IPS-18c (cell line): Measurements from ENCODE around the gene CRYBG2.
"Not testable (repeated sequence)": the region's sequence is repeated elsewhere in the genome, so short reads cannot be mapped to it uniquely, and the experiment has no call there.

ENCODE experiments used
- H3K4me3 ChIP-seq: 2 replicates; pipeline ENCODE4 v1.7.0; 2013; ENCODE audit warnings: low read depth, mild to moderate bottlenecking, low read length, moderate library complexity; ENCODE audit not compliant: insufficient read depth
- H3K9me3 ChIP-seq: one replicate; pipeline ENCODE4 v1.6.1; 2013; ENCODE audit warnings: mild to moderate bottlenecking, low read length, moderate library complexity; ENCODE audit not compliant: control insufficient read depth, insufficient read depth

CRYBG2 gene, protein sequence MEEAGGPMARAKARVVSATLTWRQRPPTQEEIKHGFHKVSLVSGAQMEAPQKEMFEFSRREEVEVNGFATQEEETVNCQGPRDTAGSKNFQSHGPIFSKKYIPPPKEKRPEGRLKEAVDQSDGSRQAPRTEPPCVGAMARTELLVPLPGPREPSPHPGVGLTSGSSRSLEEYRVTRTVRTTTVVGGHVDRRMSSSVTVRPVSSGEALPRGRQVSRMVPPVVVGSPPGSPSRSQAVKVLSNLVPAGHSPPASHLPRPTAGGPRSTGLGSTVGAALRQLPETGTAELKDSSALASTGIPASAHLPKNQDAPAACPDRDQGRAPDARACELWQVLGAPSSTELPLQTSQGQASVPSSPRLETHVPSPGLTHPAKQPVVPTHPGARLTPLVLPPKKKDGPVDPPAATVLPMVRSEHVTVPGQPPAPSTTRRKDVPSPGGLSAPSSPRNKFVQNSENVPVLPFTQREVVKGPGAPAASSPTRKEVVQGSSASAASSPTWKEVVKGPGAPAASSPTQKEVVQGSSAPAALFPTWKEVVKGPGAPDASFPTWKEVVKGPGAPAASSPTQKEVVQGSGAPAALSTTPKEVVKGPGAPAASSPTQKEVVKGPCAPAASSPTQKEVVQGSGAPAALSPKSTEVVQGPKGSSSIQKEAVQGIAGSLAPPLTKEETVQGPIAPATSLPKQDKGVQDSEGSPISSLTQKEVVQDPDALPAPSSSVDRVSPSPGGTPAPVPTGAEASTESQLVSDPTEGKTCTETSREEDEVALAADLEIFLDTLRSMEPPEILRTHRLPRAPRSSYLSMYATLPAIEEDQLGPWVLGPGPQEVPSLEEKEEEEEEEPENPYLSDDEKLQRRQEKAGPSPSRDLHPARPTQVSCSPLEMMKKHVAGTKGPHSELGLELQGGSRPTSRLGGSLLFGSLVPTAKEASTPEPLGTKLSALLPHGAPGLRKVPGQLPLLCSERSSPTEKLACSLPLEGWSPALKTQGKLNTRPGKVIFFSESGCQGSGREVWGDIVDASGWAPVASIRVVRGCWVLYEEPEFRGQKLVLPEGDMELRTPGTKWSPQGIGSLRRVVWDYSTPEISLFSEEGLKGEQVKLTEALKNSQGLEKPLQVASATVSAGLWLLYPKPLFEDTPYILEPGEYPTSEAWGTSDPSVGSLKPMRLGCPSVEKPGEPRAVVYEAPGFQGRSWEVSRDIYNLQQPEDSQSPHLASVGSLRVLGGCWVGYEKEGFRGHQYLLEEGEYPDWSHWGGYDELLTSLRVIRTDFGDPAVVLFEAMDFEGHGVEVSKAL (N-terminal part only)

DNA sequence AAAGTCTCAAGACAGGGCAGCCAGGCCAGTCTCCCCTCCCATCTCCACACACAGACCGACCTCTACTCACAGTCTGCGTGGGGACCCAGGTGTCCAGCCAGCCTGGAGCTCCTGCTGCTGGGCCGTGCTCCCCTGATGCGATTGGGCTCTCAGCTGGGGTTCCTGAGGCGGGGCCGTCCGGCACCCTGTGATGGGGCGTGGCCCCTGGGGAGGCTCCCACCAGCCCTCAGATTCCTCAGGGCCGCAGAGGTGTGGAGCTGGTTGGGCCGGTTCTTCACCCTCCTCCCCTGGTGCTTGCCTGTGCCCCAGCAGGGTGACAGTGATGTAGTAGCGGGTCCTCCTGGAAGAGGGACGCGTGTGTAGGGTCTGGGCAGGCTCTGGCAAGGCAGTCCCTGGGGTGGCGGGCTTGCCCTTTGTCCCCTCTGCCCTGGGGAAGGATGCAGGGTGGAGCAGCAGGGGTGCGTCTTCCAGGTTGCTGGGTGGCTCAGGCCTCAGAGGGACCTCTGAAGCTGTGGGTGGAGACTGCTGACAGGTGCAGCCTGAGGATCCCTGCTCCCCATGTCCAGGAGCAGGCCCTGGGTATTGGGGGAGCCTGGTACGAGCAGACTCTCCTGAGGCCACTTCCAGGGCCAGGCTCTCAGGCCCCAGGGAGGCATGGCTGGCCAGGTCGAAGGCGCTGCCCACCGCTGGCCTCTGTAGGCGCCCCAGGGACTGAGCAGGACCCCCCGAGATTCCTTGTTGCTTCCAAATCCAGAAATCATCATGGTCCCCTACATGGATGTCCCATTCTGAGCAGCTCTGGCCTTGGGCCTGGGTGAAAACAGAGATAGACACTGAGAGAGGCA is at the start of gene CRYBG2:
TSS of gene CRYBG2 (minus strand) at position 155 of the 845 bp plus-strand sequence. CDS start 7,473 bp downstream, outside the sequence.
- peaks cover 2% of the 10 kb centered on the region for H3K9me3 ChIP-seq
- no peak within 1 kb of the TSS for H3K4me3 ChIP-seq

DNA sequence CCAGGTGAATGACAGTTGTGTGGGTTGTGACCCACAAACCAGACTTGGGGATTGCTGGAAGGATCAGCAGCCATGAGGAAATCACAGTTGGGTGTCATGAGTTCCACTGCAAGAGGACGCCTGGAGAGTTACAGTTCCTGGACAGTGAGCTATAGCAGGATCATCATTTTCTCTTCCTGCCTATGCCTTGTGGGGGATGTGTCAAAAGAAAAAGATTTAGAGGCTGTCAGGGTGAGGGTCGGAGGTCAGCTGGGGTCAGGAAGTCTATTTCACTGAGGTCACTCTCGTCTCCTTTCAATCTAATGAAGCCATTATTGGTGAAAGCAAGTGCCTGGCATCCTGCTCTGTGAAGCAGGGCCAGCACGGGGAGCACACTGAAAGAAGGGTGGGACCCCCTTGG is 49.7 kb upstream of the CRYBG2 start:
- H3K4me3 ChIP-seq, result no peak overlapping the region
- no peaks in the 10 kb centered on the region for H3K9me3 ChIP-seq

DNA sequence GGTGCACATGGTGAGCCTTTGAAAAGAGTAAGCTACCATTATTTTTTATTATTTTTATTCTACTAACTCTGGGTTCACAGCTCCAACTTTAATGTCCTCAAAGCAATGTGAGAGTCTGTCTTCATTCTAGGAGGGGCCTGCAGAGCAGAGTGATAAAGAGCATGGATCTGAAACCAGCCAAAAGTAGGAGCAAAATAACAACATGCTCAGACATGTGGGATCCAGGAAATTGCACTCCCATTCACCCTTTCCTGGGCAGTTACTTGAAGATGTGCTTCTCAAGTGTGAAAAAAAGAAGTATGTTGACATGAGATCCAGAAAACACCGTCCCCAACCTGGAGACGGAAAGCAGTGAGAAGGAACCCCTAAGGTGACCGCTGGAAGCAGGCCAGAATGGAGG is 48.0 kb upstream of the CRYBG2 start:
- Histone ChIP-seq H3K4me3 (no peak overlapping the region), H3K9me3 (no peaks in the 10 kb centered on the region)

DNA sequence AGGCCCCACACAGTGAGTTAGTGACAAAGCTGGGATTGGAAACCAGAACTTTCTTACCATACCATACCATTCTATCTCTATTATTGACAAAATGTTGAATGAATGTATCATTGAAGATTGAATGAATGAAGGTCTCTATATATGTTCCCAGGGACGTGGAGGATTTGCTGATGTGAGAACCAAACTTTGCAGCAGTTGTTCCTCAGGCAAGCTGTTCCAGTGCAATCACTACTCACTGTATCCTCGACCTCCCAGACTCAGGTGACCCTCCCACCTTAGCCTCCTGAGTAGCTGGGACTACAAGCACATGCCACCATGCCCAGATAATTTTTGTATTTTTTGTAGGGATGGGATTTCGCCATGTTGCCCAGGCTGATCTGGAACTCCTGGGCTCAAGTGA is 45.1 kb upstream of the CRYBG2 start:
- H3K4me3 ChIP-seq, result no peak overlapping the region
- H3K9me3 ChIP-seq, result no peaks in the 10 kb centered on the region

DNA sequence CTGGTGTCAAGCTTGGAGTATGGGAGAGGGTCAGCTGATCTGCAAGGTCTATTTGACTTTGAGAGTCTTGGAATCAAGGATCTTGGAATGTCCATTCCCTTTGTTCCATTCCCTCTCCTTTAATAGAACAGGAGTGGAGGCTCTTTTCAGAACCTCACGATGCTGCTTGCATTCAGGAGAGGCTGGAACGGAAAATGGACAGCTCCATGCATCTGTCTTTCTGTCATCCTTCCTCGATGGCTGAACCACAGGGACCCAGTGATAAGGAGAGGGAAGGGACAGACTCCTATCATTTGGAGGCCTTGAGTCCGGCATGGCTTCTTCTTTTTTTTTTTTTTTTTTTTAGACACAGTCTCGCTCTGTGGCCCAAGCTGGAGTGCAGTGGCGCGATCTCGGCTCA is 41.8 kb upstream of the CRYBG2 start:
- H3K4me3 ChIP-seq, result no peak overlapping the region
- no peaks in the 10 kb centered on the region for H3K9me3 ChIP-seq

DNA sequence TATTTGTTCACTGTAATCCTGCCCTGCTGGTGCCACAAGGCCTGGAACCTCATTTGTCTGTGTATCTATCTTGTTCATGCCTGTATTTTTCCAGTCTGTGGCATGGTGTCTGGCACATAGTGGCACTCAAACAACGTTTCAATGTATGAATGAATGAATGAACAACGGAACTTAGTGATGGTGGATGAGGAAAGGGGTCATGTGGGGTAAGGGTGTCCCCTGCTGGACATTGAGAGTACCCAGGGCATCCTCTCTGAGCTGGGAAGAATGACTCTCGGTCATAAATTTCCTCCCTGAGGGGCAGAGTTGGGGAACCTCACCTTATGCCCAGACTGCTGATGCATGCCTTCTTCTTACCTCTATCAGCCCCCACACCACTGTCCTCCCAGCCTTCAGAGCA is 37.5 kb upstream of the CRYBG2 start:
- Histone ChIP-seq H3K4me3 (no peak overlapping the region), H3K9me3 (no peaks in the 10 kb centered on the region)

DNA sequence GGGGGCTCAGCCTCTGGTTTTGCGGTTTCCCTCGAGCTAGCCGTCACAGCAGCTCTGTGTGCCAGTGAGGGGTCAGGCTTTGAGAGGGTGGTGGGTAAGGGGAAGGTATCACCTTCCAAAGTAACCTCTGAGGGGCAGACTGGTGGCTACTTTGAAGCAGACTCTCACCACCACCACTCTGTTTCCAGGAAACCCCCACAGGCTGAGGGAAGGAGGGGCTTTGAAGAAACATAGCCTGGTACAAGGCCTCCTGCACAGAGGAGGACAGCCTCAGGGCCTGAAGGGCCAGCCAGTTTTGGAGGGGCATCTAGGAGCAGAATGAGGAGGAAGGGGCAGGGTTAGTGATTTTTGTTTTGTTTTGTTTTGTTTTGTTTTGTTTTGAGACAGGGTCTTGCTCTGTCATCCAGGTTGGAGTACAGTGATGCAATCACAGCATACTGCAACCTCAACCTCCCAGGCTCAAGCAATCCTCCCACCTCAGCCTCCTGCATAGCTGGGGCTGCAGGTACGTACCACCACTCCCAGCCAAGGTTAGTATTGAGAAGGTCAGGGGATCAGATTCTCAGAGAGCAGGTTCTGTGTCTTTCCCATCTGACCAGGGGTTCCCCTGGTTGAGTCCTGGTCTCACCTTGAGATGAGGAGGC is 35.8 kb upstream of the CRYBG2 start:
- no peaks in the 10 kb centered on the region for H3K9me3 ChIP-seq
- H3K4me3 ChIP-seq, result no peak overlapping the region

DNA sequence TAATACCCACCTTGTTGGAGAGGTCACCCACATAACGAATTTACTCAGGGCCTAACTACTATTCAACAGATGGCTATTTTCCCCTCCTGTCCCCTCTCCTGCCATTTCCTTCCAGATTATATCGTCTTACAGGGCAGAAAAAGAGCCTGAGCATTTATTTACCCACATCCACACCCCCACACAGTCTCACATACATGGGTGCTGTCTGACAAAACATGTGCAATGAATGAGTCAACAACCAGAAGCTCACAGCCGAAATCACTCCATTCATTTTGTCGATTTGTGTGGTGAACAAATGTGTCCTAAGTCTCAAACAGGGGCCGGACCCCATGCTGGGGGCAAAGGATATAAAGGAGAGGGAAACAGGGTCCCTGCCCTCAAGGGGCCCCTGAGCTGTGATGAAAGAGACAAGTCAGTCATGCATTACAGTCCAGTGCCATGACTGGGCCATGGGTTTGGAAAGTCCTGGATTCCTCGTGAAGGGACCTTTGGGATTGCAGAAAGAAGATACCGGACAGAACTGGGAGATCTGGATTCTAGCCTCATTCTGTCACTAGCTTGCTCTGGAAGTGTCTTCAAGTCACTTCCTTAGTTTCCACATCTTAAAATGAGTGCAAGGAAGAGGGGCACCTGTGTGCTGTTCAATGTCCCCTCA is 35.0 kb upstream of the CRYBG2 start:
- Histone ChIP-seq H3K4me3 (no peak overlapping the region), H3K9me3 (no peaks in the 10 kb centered on the region)

DNA sequence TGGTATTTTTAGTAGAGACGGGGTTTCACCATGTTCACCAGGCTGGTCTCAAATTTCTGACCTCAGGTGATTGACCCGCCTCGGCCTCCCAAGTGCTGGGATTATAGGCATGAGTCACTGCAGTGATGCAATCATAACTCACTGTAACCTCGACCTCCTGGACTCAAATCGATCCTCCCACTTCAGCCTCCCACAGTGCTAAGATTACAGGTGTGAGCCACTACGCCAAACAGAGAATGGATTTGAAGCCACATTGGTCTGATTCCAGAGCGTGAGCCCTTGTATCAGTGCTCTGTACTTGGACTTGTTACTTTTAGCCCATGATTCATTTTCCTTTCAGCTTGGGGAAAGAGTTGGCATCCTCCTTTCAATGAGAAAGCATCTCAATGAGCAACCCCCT is 33.5 kb upstream of the CRYBG2 start:
- Histone ChIP-seq H3K9me3 (no peaks in the 10 kb centered on the region), H3K4me3 (no peak overlapping the region)

DNA sequence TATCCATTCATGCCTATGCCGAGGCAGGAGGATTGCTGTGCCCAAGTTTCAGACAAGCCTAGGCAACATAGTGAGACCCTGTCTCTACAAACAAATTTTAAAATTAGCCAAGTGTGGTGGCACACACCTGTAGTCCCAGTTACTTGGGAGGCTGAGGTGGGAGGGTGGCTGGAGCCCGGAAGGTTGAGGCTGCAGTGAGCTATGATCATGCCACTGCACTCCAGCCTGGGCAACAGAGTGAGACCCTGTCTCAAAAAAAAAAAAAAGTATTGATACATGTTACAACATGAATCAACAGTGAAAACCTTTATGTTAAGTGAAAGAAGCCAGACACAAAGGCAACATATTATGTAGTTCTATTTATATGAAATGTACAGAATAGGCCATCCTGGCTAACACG is 31.1 kb upstream of the CRYBG2 start:
- not testable (repeated sequence) for H3K4me3 ChIP-seq, H3K9me3 ChIP-seq

DNA sequence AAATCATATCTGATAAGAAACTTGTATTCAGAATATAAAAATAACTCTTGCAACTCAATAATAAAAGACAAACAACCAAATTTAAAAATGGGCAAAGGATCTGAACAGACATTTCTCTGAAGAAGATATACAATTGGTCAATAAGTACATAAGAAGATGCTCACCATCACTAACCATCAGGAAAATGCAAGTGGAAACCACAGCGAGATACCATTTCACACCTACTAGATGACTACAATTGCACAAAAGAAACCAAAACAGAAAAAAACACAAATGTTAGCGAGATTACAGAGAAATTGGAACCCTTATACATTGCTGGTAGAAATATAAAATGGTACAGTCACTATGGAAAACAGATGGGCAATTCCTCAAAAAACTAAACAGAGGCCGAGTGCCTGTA is 30.1 kb upstream of the CRYBG2 start:
- Histone ChIP-seq H3K9me3 (no peaks in the 10 kb centered on the region), H3K4me3 (no peak overlapping the region)

DNA sequence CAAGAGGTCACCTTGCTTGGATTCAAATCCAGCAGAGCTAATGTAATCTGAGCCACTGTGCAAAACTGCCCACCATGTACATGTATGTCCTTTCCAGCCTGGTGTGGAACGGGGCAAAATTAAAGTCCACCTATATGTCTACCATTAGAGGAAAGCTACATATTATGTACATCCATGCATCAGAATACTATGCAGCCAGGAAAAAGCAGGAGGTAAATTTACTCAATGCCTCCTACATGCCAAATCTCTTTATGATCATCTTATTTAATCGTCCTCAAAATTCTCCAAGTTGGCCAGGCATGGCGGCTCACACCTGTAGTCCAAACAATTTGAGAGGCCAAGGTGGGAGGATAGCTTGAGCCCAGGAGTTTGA is 24.9 kb upstream of the CRYBG2 start:
- no peaks in the 10 kb centered on the region for H3K9me3 ChIP-seq

DNA sequence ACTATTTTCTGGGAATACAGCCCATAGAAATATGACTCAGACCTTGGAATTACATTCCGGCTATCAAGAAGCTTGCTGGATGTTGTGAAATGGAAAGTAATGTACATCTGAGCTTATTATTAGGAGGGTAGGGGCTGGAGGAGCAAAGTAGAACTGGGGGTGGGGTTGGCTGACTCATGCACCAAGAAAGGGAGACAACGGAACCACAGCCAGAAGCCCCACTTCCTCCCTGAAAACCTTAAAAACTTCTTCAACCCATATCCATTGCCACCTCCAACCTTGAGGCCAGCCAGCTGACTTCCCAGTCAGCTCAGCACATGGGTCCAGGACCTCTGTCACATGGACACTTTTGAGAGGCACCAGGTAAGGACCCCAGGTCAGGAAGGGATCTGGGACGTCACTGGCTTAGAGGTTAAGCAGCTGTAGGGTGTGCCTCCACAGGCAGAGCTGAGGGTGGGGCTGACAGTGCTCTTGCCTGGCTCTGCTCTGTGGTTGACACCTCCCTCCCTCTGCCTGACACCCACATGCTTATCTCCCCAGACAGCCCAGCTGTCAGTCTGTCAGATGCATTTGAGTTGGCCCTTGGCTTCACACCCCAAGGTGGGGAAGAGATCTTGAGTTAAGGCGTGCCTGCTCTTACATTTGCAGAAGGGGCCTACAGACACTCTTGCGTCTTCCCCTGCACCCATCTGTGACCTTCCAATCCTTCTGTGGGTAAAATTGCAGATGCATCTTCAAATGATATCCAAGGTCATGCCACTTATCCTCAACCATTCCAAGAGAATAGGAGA is 24.4 kb upstream of the CRYBG2 start:
- no peaks in the 10 kb centered on the region for H3K9me3 ChIP-seq
- H3K4me3 ChIP-seq, result no peak overlapping the region

More for the DNA sequence above, 24.9 kb upstream of the CRYBG2 start:
- H3K4me3 ChIP-seq, result no peak overlapping the region

DNA sequence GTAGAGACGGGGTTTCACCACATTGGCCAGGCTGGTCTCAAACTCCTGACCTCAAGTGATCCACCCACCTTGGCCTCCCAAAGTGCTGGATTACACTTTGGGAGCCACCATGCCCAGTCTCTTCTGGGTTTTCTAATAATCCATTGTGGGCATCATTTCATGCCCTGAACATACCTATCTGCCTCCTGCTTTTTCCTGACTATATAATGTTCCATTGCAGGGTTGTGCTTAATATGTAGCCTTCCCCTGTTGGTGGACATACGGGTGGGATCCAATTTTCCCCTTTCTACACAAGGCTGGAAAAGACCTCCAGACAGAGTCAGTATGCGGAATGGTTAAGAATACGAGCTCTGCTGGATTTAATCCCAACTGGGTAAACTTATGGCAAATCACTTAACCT is 22.1 kb upstream of the CRYBG2 start:
- Histone ChIP-seq H3K9me3 (no peaks in the 10 kb centered on the region), H3K4me3 (no peak overlapping the region)

DNA sequence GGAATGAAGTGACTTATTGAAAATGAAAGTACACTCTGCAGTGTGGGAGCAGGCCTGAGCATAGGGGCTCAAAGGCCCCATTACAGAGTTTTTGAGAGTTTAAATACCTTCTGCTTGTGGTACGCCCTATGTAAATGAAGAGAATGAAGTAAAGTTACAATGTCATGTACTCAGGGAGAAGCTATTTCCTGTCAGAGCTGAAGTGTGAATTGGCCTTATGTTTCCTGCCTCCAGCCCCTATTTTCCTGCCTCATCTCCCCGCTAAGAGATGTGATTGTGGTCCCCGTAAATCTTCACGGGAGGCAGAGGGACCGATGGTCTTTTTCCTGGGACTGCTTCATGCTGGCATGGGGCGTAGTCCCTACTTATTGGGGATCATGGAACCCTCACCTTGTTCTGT is 21.2 kb upstream of the CRYBG2 start:
- H3K4me3 ChIP-seq, result no peak overlapping the region
- H3K9me3 ChIP-seq, result no peaks in the 10 kb centered on the region
